Liver (tissue), 9 donors: ENCODE measurements around the gene CMTM4. TPM values are rescaled to one million over a fixed set of nuclear protein-coding genes. Genes with fewer than 3 reads are reported as not detected.
"Not testable (repeated sequence)": the region's sequence is repeated elsewhere in the genome, so short reads cannot be mapped to it uniquely, and the experiment has no call there.

Source experiments
- DNase-seq: peaks from one replicate; pipeline ENCODE4 v3.0.0-alpha.2; 2017; ENCODE audit warnings: low spot score
- H3K27ac ChIP-seq, 2 donors: one replicate each; pipeline ENCODE4 v1.7.0; 2013; ENCODE audit warnings: inconsistent platforms in 2 of 2, low read length in 2 of 2, control low read depth in 1 of 2, low read depth in 1 of 2, mild to moderate bottlenecking in 1 of 2
- H3K27me3 ChIP-seq, 4 donors: one replicate each; pipeline versions ENCODE4 v1.6.1 to v1.7.0; 2013; ENCODE audit warnings: low read length in 3 of 4, inconsistent platforms in 1 of 4, mild to moderate bottlenecking in 1 of 4, moderate library complexity in 1 of 4; ENCODE audit not compliant: control insufficient read depth in 4 of 4, insufficient read depth in 4 of 4
- H3K36me3 ChIP-seq, 4 donors: one replicate each; pipeline versions ENCODE4 v1.6.1 to v1.7.0; 2013; ENCODE audit warnings: low read length in 3 of 4, mild to moderate bottlenecking in 3 of 4, low read depth in 1 of 4, moderate library complexity in 1 of 4; ENCODE audit not compliant: control insufficient read depth in 4 of 4, insufficient read depth in 3 of 4
- H3K4me1 ChIP-seq, 4 donors: one replicate each; pipeline versions ENCODE4 v1.6.1 to v1.7.0; 2013; ENCODE audit warnings: low read length in 3 of 4, mild to moderate bottlenecking in 3 of 4, moderate library complexity in 1 of 4; ENCODE audit not compliant: control insufficient read depth in 4 of 4, insufficient read depth in 4 of 4
- H3K4me3 ChIP-seq, 3 donors: one replicate each; pipeline versions ENCODE4 v1.6.1 to v1.7.0; 2013; ENCODE audit warnings: low read length in 3 of 3, control low read depth in 1 of 3, low read depth in 1 of 3, mild to moderate bottlenecking in 1 of 3
- H3K9ac ChIP-seq, 2 donors: one replicate each; pipeline ENCODE4 v1.7.0; 2013; ENCODE audit warnings: low read length in 2 of 2, mild to moderate bottlenecking in 2 of 2, moderate library complexity in 2 of 2, control low read depth in 1 of 2, low read depth in 1 of 2
- H3K9me3 ChIP-seq, 4 donors: one replicate each; pipeline versions ENCODE4 v1.6.1 to v1.7.0; 2013; ENCODE audit warnings: low read length in 3 of 4; ENCODE audit not compliant: control insufficient read depth in 4 of 4
- FOXA2 ChIP-seq: IDR thresholded peaks from 2 replicates; pipeline ENCODE4 v1.6.1; 2016; ENCODE audit warnings: antibody characterized with exemption
- GABPA ChIP-seq, 2 donors: IDR thresholded peaks in 1 of 2; conservative IDR thresholded peaks in 1 of 2; 2 replicates each; pipeline ENCODE4 v1.6.1; 2016; ENCODE audit warnings: antibody characterized with exemption in 2 of 2, mild to moderate bottlenecking in 1 of 2, moderate library complexity in 1 of 2
- HNF4A ChIP-seq, 2 donors: conservative IDR thresholded peaks; 2 replicates each; pipeline ENCODE4 v1.6.1; 2016; ENCODE audit warnings: antibody characterized with exemption in 2 of 2, mild to moderate bottlenecking in 2 of 2
- HNF4G ChIP-seq: IDR thresholded peaks from 2 replicates; pipeline ENCODE4 v1.6.1; 2016; ENCODE audit warnings: antibody characterized with exemption
- JUND ChIP-seq, 2 donors: IDR thresholded peaks; 2 replicates each; pipeline ENCODE4 v1.6.1; 2016; ENCODE audit warnings: antibody characterized with exemption in 2 of 2
- NR2F2 ChIP-seq: IDR thresholded peaks from 2 replicates; pipeline ENCODE4 v1.6.1; 2016; ENCODE audit warnings: antibody characterized with exemption
- RAD21 ChIP-seq, 2 donors: IDR thresholded peaks; 2 replicates each; pipeline ENCODE4 v1.6.1; 2016; ENCODE audit warnings: antibody characterized with exemption in 2 of 2, mild to moderate bottlenecking in 2 of 2
- RXRA ChIP-seq, 2 donors: IDR thresholded peaks; 2 replicates each; pipeline ENCODE4 v1.6.1; 2017 to 2018; ENCODE audit warnings: antibody characterized with exemption in 2 of 2, mild to moderate bottlenecking in 1 of 2
- SP1 ChIP-seq: IDR thresholded peaks from 2 replicates; pipeline ENCODE4 v1.6.1; 2018; ENCODE audit warnings: antibody characterized with exemption, mild to moderate bottlenecking
- TAF1 ChIP-seq: conservative IDR thresholded peaks from 2 replicates; pipeline ENCODE4 v1.6.1; 2016; ENCODE audit warnings: antibody characterized with exemption, mild to moderate bottlenecking
- YY1 ChIP-seq: IDR thresholded peaks from 2 replicates; pipeline ENCODE4 v1.6.1; 2016; ENCODE audit warnings: antibody characterized with exemption, mild to moderate bottlenecking
- WGBS: extraction: QIAGEN DNeasy Blood & Tissue Kit; methylation state at CpG from one replicate; pipeline ENCODE4 v1.1.7; 2013; 5-methylcytosine and 5-hydroxymethylcytosine counted together
- polyA plus RNA-seq, 2 donors: library from polyadenylated mRNA; stranded (reverse) in 1 of 2; unstranded in 1 of 2; fragments of 200-250 nt in 1 of 2; fragments of >200 nt in 1 of 2; fragmentation: Nextera tagmentation in 1 of 2; extraction: Ambion mirVana in 1 of 2; gene quantifications; one replicate each; pipeline versions ENCODE4 v1.2.1 to v1.2.3, GENCODE V29; 2013 to 2015
- total RNA-seq, 2 donors: library from RNA; depleted of rRNA; stranded (reverse); fragments of >200 nt; gene quantifications; one replicate each; pipeline ENCODE4 v1.2.3, GENCODE V29; 2014
- TF ChIP-seq, protein P1 (sequence below): IDR thresholded peaks from 2 replicates; pipeline ENCODE4 v1.6.1; 2016; ENCODE audit warnings: antibody characterized with exemption, mild to moderate bottlenecking
- TF ChIP-seq, protein P2 (sequence below): IDR thresholded peaks from 2 replicates; pipeline ENCODE4 v1.6.1; 2016; ENCODE audit warnings: antibody characterized with exemption
- TF ChIP-seq, protein P3 (sequence below): fragments of 150-350 bp; IDR thresholded peaks from 2 replicates; pipeline ENCODE4 v1.5.1; 2017; ENCODE audit warnings: improper control_type of control experiment, low read depth, low read length; ENCODE audit not compliant: missing input control
- TF ChIP-seq, protein P4 (sequence below): IDR thresholded peaks from 2 replicates; pipeline ENCODE4 v1.6.1; 2016; ENCODE audit warnings: antibody characterized with exemption
- TF ChIP-seq, protein P5 (sequence below): IDR thresholded peaks from 2 replicates; pipeline ENCODE4 v1.6.1; 2016; ENCODE audit warnings: antibody characterized with exemption
- donor health status: healthy.
- donor health status: healthy.
- donor health status: healthy.
- donor health status: healthy.
- donor health status: healthy.

The CMTM4 gene
- total and polyA plus RNA-seq, 4 donors, result 2.9 to 19.7 (median 6.3) TPM

DNA sequence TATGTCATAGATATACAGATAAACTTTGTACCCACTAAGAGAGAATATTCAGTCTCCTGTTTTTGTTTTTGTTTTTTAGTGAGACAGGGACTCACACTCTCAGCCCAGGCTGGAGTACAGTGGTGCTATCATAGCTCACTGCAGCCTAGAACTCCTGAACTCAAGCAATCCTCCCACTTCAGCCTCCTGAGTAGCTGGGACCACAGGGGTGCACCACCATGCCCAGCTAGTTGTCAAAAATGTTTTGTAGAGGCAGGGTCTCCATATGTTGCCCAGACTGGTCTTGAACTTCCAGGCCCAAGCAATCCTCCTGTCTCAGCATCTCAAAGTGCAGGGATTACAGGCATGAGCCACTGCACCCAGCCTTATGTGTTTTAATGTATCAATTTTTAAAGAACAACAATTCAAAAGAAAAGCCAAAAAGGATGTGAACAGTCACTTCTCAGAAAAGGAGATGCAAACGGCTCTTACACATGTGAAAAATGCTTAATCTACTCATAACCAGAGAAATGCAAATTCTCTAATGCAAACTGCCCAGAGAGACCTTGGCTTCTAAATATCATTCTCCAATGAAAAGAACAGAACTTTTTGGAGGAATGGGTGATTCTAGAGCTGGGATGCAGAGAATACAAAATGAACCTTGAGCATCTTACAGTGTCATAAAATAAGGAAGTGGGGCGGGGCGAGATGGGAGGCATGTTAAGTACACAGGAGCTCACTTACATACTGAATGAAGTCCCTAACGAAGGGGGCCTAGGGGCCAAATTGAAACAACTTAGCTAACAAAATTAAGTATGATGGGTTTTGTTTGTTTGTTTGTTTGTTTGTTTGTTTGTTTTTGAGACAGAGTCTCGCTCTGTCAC lies 99.3 kb downstream of the CMTM4 start:
- no peaks in the 10 kb centered on the region for H3K9me3 ChIP-seq

DNA sequence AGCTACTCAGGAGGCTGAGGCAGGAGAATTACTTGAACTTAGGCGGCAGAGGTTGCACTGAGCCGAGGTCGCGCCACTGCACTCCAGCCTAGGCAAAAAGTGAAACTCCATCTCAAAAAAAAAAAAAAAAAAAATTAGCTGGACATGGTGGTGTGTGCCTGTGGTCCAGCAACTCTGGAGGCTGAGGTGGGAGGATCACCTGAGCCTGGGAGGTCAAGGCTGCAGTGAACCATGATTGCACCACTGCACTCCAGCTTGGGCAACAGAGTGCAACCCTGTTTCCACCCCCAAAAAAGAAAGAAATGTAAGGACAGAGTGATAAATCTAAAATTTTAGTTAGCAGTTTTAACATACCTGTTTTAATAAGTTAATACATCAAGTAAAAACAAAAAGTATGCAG lies 100.0 kb downstream of the CMTM4 start:
- H3K36me3 ChIP-seq, H3K27me3 ChIP-seq, H3K9me3 ChIP-seq, H3K27ac ChIP-seq, H3K9ac ChIP-seq, DNase-seq, H3K4me1 ChIP-seq, H3K4me3 ChIP-seq: not testable (repeated sequence)
- WGBS, result 98% methylated on average over 4 of the region's 4 CpGs

More for the DNA sequence above, 99.3 kb downstream of the CMTM4 start:
- Histone ChIP-seq H3K4me1 (no peaks in the 10 kb centered on the region), H3K27ac (no peak overlapping the region), H3K4me3 (no peak overlapping the region), H3K9ac (no peak overlapping the region), H3K27me3 (no peaks in the 10 kb centered on the region), H3K36me3 (no peaks in the 10 kb centered on the region)
- DNase-seq, result no peak
- TF ChIP-seq TAF1 (no peak), YY1 (no peak), FOXA2 (no peak), NR2F2 (no peak), HNF4G (no peak), RXRA (IDR thresholded peaks at IDR 0.05) (no peak), HNF4A (conservative IDR thresholded peaks at IDR 0.05) (no peak)
- TF ChIP-seq, protein P1, sequence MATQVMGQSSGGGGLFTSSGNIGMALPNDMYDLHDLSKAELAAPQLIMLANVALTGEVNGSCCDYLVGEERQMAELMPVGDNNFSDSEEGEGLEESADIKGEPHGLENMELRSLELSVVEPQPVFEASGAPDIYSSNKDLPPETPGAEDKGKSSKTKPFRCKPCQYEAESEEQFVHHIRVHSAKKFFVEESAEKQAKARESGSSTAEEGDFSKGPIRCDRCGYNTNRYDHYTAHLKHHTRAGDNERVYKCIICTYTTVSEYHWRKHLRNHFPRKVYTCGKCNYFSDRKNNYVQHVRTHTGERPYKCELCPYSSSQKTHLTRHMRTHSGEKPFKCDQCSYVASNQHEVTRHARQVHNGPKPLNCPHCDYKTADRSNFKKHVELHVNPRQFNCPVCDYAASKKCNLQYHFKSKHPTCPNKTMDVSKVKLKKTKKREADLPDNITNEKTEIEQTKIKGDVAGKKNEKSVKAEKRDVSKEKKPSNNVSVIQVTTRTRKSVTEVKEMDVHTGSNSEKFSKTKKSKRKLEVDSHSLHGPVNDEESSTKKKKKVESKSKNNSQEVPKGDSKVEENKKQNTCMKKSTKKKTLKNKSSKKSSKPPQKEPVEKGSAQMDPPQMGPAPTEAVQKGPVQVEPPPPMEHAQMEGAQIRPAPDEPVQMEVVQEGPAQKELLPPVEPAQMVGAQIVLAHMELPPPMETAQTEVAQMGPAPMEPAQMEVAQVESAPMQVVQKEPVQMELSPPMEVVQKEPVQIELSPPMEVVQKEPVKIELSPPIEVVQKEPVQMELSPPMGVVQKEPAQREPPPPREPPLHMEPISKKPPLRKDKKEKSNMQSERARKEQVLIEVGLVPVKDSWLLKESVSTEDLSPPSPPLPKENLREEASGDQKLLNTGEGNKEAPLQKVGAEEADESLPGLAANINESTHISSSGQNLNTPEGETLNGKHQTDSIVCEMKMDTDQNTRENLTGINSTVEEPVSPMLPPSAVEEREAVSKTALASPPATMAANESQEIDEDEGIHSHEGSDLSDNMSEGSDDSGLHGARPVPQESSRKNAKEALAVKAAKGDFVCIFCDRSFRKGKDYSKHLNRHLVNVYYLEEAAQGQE, result no peak
- TF ChIP-seq, protein P2, sequence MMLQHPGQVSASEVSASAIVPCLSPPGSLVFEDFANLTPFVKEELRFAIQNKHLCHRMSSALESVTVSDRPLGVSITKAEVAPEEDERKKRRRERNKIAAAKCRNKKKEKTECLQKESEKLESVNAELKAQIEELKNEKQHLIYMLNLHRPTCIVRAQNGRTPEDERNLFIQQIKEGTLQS, result no peak
- TF ChIP-seq, protein P3, sequence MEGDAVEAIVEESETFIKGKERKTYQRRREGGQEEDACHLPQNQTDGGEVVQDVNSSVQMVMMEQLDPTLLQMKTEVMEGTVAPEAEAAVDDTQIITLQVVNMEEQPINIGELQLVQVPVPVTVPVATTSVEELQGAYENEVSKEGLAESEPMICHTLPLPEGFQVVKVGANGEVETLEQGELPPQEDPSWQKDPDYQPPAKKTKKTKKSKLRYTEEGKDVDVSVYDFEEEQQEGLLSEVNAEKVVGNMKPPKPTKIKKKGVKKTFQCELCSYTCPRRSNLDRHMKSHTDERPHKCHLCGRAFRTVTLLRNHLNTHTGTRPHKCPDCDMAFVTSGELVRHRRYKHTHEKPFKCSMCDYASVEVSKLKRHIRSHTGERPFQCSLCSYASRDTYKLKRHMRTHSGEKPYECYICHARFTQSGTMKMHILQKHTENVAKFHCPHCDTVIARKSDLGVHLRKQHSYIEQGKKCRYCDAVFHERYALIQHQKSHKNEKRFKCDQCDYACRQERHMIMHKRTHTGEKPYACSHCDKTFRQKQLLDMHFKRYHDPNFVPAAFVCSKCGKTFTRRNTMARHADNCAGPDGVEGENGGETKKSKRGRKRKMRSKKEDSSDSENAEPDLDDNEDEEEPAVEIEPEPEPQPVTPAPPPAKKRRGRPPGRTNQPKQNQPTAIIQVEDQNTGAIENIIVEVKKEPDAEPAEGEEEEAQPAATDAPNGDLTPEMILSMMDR, result no peak
- WGBS, result 79% methylated on average over 5 of the region's 5 CpGs

DNA sequence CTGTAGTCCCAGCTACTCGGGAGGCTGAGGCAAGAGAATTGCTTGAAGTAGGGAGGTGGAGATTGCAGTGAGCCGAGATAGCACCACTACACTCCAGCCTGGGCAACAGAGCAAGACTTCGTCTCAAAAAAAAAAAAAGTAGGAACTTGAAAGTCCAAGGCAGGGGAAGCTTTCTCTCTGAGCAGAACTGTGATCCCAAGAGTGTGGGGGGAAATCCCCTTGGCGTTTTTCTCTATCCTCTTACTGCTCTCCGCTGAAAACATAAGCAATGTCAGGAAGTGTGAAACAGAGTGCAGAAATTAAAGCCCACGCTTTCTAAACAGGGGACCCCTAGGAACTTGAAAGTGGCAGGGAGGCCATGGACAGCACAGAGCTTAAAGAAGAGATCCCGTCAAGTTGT lies 101.8 kb downstream of the CMTM4 start:
- no peak overlapping the region for H3K27ac ChIP-seq
- WGBS, result 79% methylated on average over 7 of the region's 7 CpGs
- H3K9ac ChIP-seq, result no peak overlapping the region
- TF ChIP-seq HNF4A (conservative IDR thresholded peaks at IDR 0.05) (no peak), GABPA (IDR thresholded peaks at IDR 0.05 in 1 of 2, conservative IDR thresholded peaks at IDR 0.05 in 1 of 2) (no peak), NR2F2 (no peak), HNF4G (no peak), RXRA (IDR thresholded peaks at IDR 0.05) (no peak), SP1 (no peak), RAD21 (IDR thresholded peaks at IDR 0.05) (no peak), JUND (IDR thresholded peaks at IDR 0.05) (no peak)
- TF ChIP-seq, protein P4, sequence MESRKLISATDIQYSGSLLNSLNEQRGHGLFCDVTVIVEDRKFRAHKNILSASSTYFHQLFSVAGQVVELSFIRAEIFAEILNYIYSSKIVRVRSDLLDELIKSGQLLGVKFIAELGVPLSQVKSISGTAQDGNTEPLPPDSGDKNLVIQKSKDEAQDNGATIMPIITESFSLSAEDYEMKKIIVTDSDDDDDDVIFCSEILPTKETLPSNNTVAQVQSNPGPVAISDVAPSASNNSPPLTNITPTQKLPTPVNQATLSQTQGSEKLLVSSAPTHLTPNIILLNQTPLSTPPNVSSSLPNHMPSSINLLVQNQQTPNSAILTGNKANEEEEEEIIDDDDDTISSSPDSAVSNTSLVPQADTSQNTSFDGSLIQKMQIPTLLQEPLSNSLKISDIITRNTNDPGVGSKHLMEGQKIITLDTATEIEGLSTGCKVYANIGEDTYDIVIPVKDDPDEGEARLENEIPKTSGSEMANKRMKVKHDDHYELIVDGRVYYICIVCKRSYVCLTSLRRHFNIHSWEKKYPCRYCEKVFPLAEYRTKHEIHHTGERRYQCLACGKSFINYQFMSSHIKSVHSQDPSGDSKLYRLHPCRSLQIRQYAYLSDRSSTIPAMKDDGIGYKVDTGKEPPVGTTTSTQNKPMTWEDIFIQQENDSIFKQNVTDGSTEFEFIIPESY, result no peak
- TF ChIP-seq, protein P3, result no peak
- TF ChIP-seq, protein P5, sequence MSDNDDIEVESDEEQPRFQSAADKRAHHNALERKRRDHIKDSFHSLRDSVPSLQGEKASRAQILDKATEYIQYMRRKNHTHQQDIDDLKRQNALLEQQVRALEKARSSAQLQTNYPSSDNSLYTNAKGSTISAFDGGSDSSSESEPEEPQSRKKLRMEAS, result no peak
- TF ChIP-seq, protein P2, result no peak
- H3K27me3 ChIP-seq, result no peaks in the 10 kb centered on the region
- H3K36me3 ChIP-seq, result no peaks in the 10 kb centered on the region
- no peak for DNase-seq
- no peaks in the 10 kb centered on the region for H3K4me1 ChIP-seq
- H3K4me3 ChIP-seq, result no peak overlapping the region
- no peaks in the 10 kb centered on the region for H3K9me3 ChIP-seq
